GM18870 (cell line): ENCODE data around the gene BAG3.
"Not testable (repeated sequence)": the region's sequence is repeated elsewhere in the genome, so short reads cannot be mapped to it uniquely, and the experiment has no call there.

Source experiments
- ATAC-seq: cut with Tn5 transposase; IDR thresholded peaks from one replicate; pipeline ENCODE4 v1.9.1; 2021; ENCODE audit warnings: moderate library complexity; ENCODE audit not compliant: unreplicated experiment

The BAG3 gene

GRCh38 chr10:119640384-119640783 lies 10.8 kb upstream of the BAG3 start:
- ATAC-seq = no peak

GRCh38 chr10:119640875-119641526 lies 10.2 kb upstream of the BAG3 start:
- ATAC-seq = no peak

GRCh38 chr10:119642556-119643111 lies 8.5 kb upstream of the BAG3 start:
- ATAC-seq = no peak

- ATAC-seq = no peak
Observed at GRCh38 chr10:119643306-119644204, 7.6 kb upstream of the BAG3 start.

- no peak for ATAC-seq
Observed at GRCh38 chr10:119644205-119644814, 6.9 kb upstream of the BAG3 start.

GRCh38 chr10:119644994-119645393 lies 6.2 kb upstream of the BAG3 start:
- no peak for ATAC-seq

GRCh38 chr10:119650062-119650461 lies 1.1 kb upstream of the BAG3 start:
- no peak for ATAC-seq

GRCh38 chr10:119651514-119652360 lies 557 bp downstream of the BAG3 start:
- no peak for ATAC-seq

- no peak for ATAC-seq
Observed at GRCh38 chr10:119652361-119652730, 1.2 kb downstream of the BAG3 start.

GRCh38 chr10:119653209-119653608 lies 2.0 kb downstream of the BAG3 start:
- ATAC-seq = no peak

GRCh38 chr10:119653916-119654315 lies 2.7 kb downstream of the BAG3 start:
- ATAC-seq = no peak

- ATAC-seq = no peak
Observed at GRCh38 chr10:119654540-119654939, 3.4 kb downstream of the BAG3 start.

- no peak for ATAC-seq
Observed at GRCh38 chr10:119655566-119656001, 4.4 kb downstream of the BAG3 start.

- no peak for ATAC-seq
Observed at GRCh38 chr10:119656760-119657159, 5.6 kb downstream of the BAG3 start.

- ATAC-seq = no peak
Observed at GRCh38 chr10:119657725-119658124, 6.5 kb downstream of the BAG3 start.

GRCh38 chr10:119658274-119658673 lies 7.1 kb downstream of the BAG3 start:
- ATAC-seq = no peak

GRCh38 chr10:119659951-119660350 lies 8.8 kb downstream of the BAG3 start:
- no peak for ATAC-seq

GRCh38 chr10:119662076-119662605 lies 11.0 kb downstream of the BAG3 start:
- ATAC-seq = not testable (repeated sequence)

GRCh38 chr10:119663866-119664698 lies 12.9 kb downstream of the BAG3 start:
- ATAC-seq = no peak
